Endothelial cell of umbilical vein (primary cell): ENCODE data around the gene GPR146. TPM values are rescaled to one million over a fixed set of nuclear protein-coding genes. Genes with fewer than 3 reads are reported as not detected.

Source experiments
- BruUV-seq: library from RNA; stranded (reverse); fragments of 400-500 nt; replicated peaks from 2 replicates; lab custom pipeline; 2021; lab: Mats Ljungman, UMichigan
- CTCF ChIA-PET: fragments of 300-600, 350-600 bp; sonication (Branson Sonifier 250); formaldehyde crosslinking; loops from one replicate; lab custom pipeline; 2021; ENCODE audit warnings: antibody characterized with exemption, inconsistent platforms; lab: Charles Lee
- POLR2A ChIA-PET: fragments of 300-600, 350-600 bp; sonication (Branson Sonifier 250); formaldehyde crosslinking; loops from one replicate; lab custom pipeline; 2021; ENCODE audit warnings: antibody characterized with exemption, inconsistent platforms; lab: Charles Lee
- DNase-seq: peaks from one replicate; pipeline ENCODE4 v3.0.0-alpha.2; 2011; ENCODE audit warnings: low read depth, low spot score
- FAIRE-seq: peaks from 2 replicates; lab custom pipeline; 2011; peaks lifted over from hg19 to GRCh38; lab: Jason Lieb, UNC
- H2AFZ ChIP-seq: 2 replicates; pipeline ENCODE4 v1.6.0; 2012; ENCODE audit warnings: low read depth, low read length, control low read depth, inconsistent platforms
- H3K27ac ChIP-seq: 2 replicates; pipeline ENCODE4 v1.5.1; 2011; ENCODE audit warnings: low read depth, mild to moderate bottlenecking, control low read depth, low read length, moderate library complexity; ENCODE audit not compliant: insufficient read depth
- H3K27me3 ChIP-seq, 2 experiments: 2 replicates each; pipeline versions ENCODE4 v1.6.0 to v1.6.1; 2011; ENCODE audit warnings: low read length in 2 of 2, mixed read lengths in 1 of 2; ENCODE audit not compliant: control insufficient read depth in 2 of 2, insufficient read depth in 2 of 2
- H3K36me3 ChIP-seq, 2 experiments: 2 replicates in 1 of 2; 3 replicates in 1 of 2; pipeline ENCODE4 v1.5.1; 2011; ENCODE audit warnings: low read length in 2 of 2, mild to moderate bottlenecking in 1 of 2, moderate library complexity in 1 of 2; ENCODE audit not compliant: control insufficient read depth in 2 of 2, insufficient read depth in 2 of 2; ENCODE audit errors: extremely low read depth in 1 of 2
- H3K4me1 ChIP-seq: 3 replicates; pipeline ENCODE4 v1.5.1; 2011; ENCODE audit warnings: mild to moderate bottlenecking, low read length; ENCODE audit not compliant: control insufficient read depth, insufficient read depth; ENCODE audit errors: extremely low read depth
- H3K4me2 ChIP-seq: 2 replicates; pipeline ENCODE4 v1.6.1; 2011; ENCODE audit warnings: low read length, control low read depth, mixed read lengths; ENCODE audit not compliant: insufficient read depth
- H3K4me3 ChIP-seq, 3 experiments: fragments of 200-600 bp in 1 of 3; sonication (generic), shearing (Covaris generic) in 1 of 3; replicated peaks in 1 of 3; 2 replicates each; pipeline ENCODE4 v1.5.1; 2011 to 2016; ENCODE audit warnings: control low read depth in 3 of 3, low read length in 3 of 3, mild to moderate bottlenecking in 2 of 3, inconsistent platforms in 1 of 3, low read depth in 1 of 3, moderate library complexity in 1 of 3; ENCODE audit not compliant: insufficient read depth in 1 of 3
- H3K79me2 ChIP-seq: 2 replicates; pipeline ENCODE4 v1.6.0; 2012; ENCODE audit warnings: low read length, inconsistent platforms; ENCODE audit not compliant: control insufficient read depth, insufficient read depth
- H3K9ac ChIP-seq: replicated peaks from 2 replicates; pipeline ENCODE3; 2011; ENCODE audit warnings: low read length, control low read depth; ENCODE audit not compliant: insufficient read depth; ENCODE audit errors: extremely low read depth
- H3K9me1 ChIP-seq: replicated peaks from 3 replicates; pipeline ENCODE4 v1.6.0; 2011; ENCODE audit warnings: mild to moderate bottlenecking, low read length; ENCODE audit not compliant: control insufficient read depth, insufficient read depth; ENCODE audit errors: extremely low read depth
- H3K9me3 ChIP-seq: replicated peaks from 2 replicates; pipeline ENCODE4 v1.5.1; 2012; ENCODE audit warnings: low read length, inconsistent platforms; ENCODE audit not compliant: control insufficient read depth, insufficient read depth
- H4K20me1 ChIP-seq: replicated peaks from 2 replicates; pipeline ENCODE3; 2011; ENCODE audit warnings: mild to moderate bottlenecking, low read length; ENCODE audit not compliant: control insufficient read depth, insufficient read depth; ENCODE audit errors: extremely low read depth
- CTCF ChIP-seq, 2 donors: IDR thresholded peaks; 1 replicate in 1 of 2; 2 replicates in 1 of 2; pipeline ENCODE4 v1.5.1; 2011; ENCODE audit warnings: low read length in 2 of 2, mild to moderate bottlenecking in 2 of 2, moderate library complexity in 2 of 2, control low read depth in 1 of 2, inconsistent platforms in 1 of 2, low read depth in 1 of 2; ENCODE audit not compliant: insufficient read depth in 1 of 2; ENCODE audit errors: extremely low read depth in 1 of 2
- EZH2 ChIP-seq: IDR thresholded peaks from 2 replicates; pipeline ENCODE4 v1.6.1; 2012; ENCODE audit warnings: borderline replicate concordance, low read depth, mild to moderate bottlenecking, moderate library complexity, low read length, inconsistent platforms; ENCODE audit not compliant: severe bottlenecking
- FOS ChIP-seq: IDR thresholded peaks from 2 replicates; pipeline ENCODE4 v1.6.1; 2011; ENCODE audit warnings: mild to moderate bottlenecking, low read length, moderate library complexity, borderline replicate concordance; ENCODE audit not compliant: insufficient read depth
- GATA2 ChIP-seq: IDR thresholded peaks from 2 replicates; pipeline ENCODE4 v1.7.0; 2011; ENCODE audit warnings: low read depth, mild to moderate bottlenecking, moderate library complexity, mixed read lengths, low read length; ENCODE audit not compliant: insufficient read length, insufficient read depth
- MAX ChIP-seq: IDR thresholded peaks from 2 replicates; pipeline ENCODE4 v1.6.1; 2011; ENCODE audit not compliant: insufficient read depth, insufficient read length
- MYC ChIP-seq: IDR thresholded peaks from one replicate; pipeline ENCODE4 v1.6.1; 2011; ENCODE audit warnings: mild to moderate bottlenecking, low read depth, low read length
- POLR2A ChIP-seq: IDR thresholded peaks from 2 replicates; pipeline ENCODE4 v1.6.1; 2012; ENCODE audit warnings: low read depth, mild to moderate bottlenecking, control low read depth, low read length
- POLR2AphosphoS5 ChIP-seq: IDR thresholded peaks from 2 replicates; pipeline ENCODE4 v1.6.1; 2012; ENCODE audit warnings: low read depth, mild to moderate bottlenecking, control low read depth, low read length, moderate library complexity; ENCODE audit not compliant: insufficient read depth
- dilution Hi-C: fragments of 300-500 bp; cut with MboI; formaldehyde crosslinking; loops from one replicate; pipeline ENCODE4 v1.15.0; 2019; ENCODE audit warnings: low sequenced_read_pairs; ENCODE audit not compliant: extremely low pct_ligation_motif_present
- intact Hi-C: fragments of 100-400 bp; cut with micrococcal nuclease; formaldehyde crosslinking; loops from one replicate; pipeline ENCODE4 v1.10.0; 2022
- polyA plus RNA-seq, 4 experiments: library from polyadenylated mRNA; depleted of rRNA in 3 of 4; stranded (reverse) in 3 of 4; unstranded in 1 of 4; fragments of >200 nt; gene quantifications; 2 replicates each; pipeline versions ENCODE4 v1.2.1 to v1.2.3, GENCODE V29; 2011 to 2012; ENCODE audit warnings: missing spikeins in 1 of 4
- total RNA-seq: library from RNA; stranded (reverse); gene quantifications from 2 replicates; pipeline ENCODE4 v1.2.3, GENCODE V29; 2021

GPR146 gene
- total and polyA plus RNA-seq, 2 donors (not counting 3 experiments of a cell fraction or from before 2014, with no cell fraction given) = 18.5 to 44.8 TPM

- dilution Hi-C loops = no loop called here
- ChIA-PET POLR2A (no interaction called here), CTCF (interaction anchor here (0.9 to 1.6 kb wide), 3 partner anchors 9 to 82 kb away, joined by 3 to 7 read pairs (median 5); no protein-coding TSS in a partner anchor)
Observed at GRCh38 chr7:1074593-1075431, 30.5 kb downstream of the GPR146 start.

More at GRCh38 chr7:1074593-1075431, 30.5 kb downstream of the GPR146 start:
- H2AFZ ChIP-seq = no peak overlapping the region
- no peak for TF ChIP-seq CTCF (IDR thresholded peaks at IDR 0.05; ENCODE audit: extremely low read depth in 1 of 2, insufficient read depth in 1 of 2, low read depth in 1 of 2, low read length in 2 of 2)
- no peak for TF ChIP-seq FOS
- TF ChIP-seq MYC = no peak
- TF ChIP-seq POLR2A = no peak
- TF ChIP-seq EZH2 = no peak
- no peak for TF ChIP-seq POLR2AphosphoS5
- TF ChIP-seq MAX = no peak
- TF ChIP-seq GATA2 = no peak
- no peaks in the 10 kb centered on the region for H3K4me1 ChIP-seq
- intact Hi-C loops = no loop called here
- H3K27ac ChIP-seq = no peak overlapping the region
- BruUV-seq = no TSS peak
- H4K20me1 ChIP-seq = no peaks in the 10 kb centered on the region
- H3K79me2 ChIP-seq = no peaks in the 10 kb centered on the region
- DNase-seq (no peak), FAIRE-seq (no peak)
- H3K9ac ChIP-seq = no peak overlapping the region
- H3K9me1 ChIP-seq = no peaks in the 10 kb centered on the region
- no peaks in the 10 kb centered on the region for H3K9me3 ChIP-seq
- H3K4me3 ChIP-seq = no peak overlapping the region
- no peaks in the 10 kb centered on the region for H3K27me3 ChIP-seq
- no peak overlapping the region for H3K4me2 ChIP-seq
- no peaks in the 10 kb centered on the region for H3K36me3 ChIP-seq
